Measurements from ENCODE around the gene MRPS6.

The MRPS6 gene

DNA sequence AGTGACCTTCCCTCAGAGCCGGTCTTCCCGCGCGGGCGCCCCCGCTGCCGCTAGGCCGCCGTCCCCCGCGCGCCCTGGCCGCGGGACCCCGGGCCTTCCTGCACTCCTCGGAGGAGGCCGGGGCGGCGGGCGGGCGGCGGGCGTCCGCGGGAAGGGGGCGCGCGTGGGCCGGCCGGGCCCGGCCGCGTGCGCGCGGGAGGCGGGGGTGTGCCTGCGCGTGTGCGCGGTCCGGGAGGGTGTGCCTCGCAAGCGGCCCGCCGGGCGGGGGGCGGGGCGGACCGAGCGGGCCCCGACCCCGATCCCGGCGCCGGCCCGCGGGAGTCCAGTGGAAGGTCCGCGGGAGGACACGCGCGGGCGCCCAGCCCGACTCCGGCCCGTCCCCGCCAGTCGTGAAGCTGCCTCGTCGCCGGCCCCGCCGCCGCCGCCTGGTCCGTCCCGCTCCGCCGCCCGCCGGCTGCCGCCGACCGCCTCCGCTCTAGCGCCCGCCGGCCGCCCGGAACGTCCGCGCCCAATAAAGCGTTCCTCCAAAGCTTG lies 438 bp downstream of the MRPS6 start:
- peak overlapping the region; percentile 81 for H3K4me3 ChIP-seq (ENCODE audit: low read depth, low read length)
- DNase-seq (ENCODE audit: low read depth): peak; percentile 49

DNA sequence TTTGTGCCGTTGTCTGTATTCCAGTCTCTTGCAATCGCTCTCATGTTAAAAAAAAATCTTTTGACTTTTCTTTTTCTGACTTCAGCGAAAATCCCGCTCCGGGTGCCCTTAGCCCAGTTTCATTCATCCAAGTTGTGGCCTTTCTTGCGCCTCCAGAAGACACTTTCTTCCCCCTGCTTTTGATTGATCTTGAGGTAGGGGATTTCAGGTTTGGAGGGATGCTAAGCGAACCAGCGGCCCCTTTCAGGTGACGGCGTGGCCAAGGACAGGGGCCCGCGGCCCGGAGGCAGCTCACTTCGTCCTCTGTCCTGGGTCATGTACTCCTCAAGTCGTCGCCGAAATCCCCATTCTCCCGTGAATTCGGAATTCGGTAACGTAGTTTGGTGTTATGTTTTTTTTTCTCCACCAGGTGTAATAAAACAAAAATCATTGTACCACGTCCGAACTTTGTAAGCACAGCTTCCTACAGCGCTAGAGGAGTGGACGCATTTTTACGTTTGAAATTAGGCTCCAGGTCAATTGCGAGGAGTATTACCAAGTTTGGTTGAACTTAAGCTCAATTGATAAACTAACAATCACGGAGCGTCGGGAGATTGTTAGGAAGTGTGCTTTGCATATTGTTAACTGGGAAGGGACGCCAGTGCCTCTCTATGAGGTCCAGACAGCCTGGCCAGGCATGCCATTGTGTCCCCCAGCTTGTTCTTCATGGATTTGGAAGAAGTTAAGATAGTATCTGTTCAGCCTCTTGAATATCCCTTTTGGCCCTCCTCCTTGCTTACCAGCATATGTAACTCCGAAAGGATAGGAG lies 1.1 kb downstream of the MRPS6 start:
- DNase-seq (ENCODE audit: low read depth): no peak
- TF ChIP-seq MYC (IDR thresholded peaks at IDR 0.05; ENCODE audit: low read depth, low read length) (no peak), POLR2A (IDR thresholded peaks at IDR 0.05; ENCODE audit: extremely low read depth, insufficient read length) (no peak)
- TF ChIP-seq, protein P1, sequence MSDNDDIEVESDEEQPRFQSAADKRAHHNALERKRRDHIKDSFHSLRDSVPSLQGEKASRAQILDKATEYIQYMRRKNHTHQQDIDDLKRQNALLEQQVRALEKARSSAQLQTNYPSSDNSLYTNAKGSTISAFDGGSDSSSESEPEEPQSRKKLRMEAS (IDR thresholded peaks at IDR 0.05; ENCODE audit: low read depth, low read length): no peak
- TF ChIP-seq, protein P2, sequence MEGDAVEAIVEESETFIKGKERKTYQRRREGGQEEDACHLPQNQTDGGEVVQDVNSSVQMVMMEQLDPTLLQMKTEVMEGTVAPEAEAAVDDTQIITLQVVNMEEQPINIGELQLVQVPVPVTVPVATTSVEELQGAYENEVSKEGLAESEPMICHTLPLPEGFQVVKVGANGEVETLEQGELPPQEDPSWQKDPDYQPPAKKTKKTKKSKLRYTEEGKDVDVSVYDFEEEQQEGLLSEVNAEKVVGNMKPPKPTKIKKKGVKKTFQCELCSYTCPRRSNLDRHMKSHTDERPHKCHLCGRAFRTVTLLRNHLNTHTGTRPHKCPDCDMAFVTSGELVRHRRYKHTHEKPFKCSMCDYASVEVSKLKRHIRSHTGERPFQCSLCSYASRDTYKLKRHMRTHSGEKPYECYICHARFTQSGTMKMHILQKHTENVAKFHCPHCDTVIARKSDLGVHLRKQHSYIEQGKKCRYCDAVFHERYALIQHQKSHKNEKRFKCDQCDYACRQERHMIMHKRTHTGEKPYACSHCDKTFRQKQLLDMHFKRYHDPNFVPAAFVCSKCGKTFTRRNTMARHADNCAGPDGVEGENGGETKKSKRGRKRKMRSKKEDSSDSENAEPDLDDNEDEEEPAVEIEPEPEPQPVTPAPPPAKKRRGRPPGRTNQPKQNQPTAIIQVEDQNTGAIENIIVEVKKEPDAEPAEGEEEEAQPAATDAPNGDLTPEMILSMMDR (IDR thresholded peaks at IDR 0.05; ENCODE audit: low read depth, low read length): no peak
- peak overlapping the region; percentile 81 for H3K4me3 ChIP-seq (ENCODE audit: low read depth, low read length)

More for the DNA sequence above, 438 bp downstream of the MRPS6 start:
- TF ChIP-seq, protein P1 (IDR thresholded peaks at IDR 0.05; ENCODE audit: low read depth, low read length): no peak
- TF ChIP-seq MYC (IDR thresholded peaks at IDR 0.05; ENCODE audit: low read depth, low read length): 0 out of 2 replicates have a peak, but pooled peaks have one; percentile 4
- TF ChIP-seq POLR2A (IDR thresholded peaks at IDR 0.05; ENCODE audit: extremely low read depth, insufficient read length): no peak
- TF ChIP-seq, protein P2 (IDR thresholded peaks at IDR 0.05; ENCODE audit: low read depth, low read length): no peak

DNA sequence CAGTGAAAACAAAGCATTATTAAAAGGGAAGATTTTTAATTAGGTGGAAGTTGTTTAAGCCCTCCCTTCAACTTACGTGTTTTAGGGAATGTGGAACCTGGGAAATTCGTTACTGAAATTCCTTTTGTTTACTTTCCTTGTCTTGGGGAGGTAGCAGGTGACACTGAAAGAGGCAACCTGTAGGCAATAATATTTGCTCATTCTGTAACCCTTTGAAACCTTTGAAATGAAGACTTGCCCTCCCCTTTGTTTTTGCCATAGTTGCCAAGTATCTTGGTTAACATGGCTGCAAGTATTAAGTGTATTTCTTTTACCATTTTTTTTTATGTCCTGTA lies 1.7 kb downstream of the MRPS6 start:
- no peak for DNase-seq (ENCODE audit: low read depth)
- H3K4me3 ChIP-seq (ENCODE audit: low read depth, low read length): peak overlapping the region; percentile 81
- no peak for TF ChIP-seq MYC (IDR thresholded peaks at IDR 0.05; ENCODE audit: low read depth, low read length)
- TF ChIP-seq, protein P2 (IDR thresholded peaks at IDR 0.05; ENCODE audit: low read depth, low read length): no peak
- TF ChIP-seq, protein P1 (IDR thresholded peaks at IDR 0.05; ENCODE audit: low read depth, low read length): no peak
- no peak for TF ChIP-seq POLR2A (IDR thresholded peaks at IDR 0.05; ENCODE audit: extremely low read depth, insufficient read length)

DNA sequence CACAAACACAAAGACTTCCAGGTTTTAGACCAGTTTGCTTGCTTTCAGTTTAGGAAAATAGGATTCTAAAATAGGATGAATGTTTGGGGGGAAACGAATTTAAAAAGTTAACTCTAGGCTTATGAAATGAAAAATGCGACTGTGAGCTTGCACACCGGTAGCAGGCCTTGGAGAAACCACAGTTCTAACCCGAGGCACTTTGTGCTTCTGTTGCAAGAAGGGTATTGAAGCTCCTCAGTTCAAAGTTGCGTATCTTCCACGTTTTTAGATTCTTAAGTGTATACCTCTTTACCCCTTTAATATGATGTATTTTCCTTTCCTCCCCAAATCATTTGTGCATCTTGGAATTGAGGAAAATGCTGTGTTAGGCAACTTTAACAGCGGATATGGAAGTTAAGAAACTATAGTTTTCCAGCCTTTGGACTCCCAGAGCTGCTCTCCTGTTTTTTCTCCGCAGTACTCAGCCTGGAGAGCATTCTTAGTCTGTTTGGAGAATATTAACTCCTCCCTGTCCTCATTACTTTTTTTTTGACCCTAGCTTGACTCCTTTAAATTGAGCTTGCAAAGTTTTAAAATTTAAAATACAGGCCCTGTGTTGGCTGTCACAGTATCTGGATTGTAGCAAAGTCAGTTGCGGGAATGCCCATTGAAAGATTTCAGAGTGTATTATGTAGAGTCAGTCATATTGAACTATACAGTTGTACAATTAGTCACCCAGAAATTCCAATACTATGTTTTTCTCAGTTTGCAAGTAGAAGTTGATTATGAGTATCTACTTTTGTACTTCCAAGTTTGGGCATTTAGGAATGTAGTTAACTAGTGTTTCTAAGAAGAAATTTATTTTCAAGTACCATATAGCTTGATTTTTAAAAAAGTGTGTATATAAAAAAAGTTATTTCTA lies 2.6 kb downstream of the MRPS6 start:
- H3K4me3 ChIP-seq (ENCODE audit: low read depth, low read length): peak overlapping the region; percentile 81
- TF ChIP-seq POLR2A (IDR thresholded peaks at IDR 0.05; ENCODE audit: extremely low read depth, insufficient read length) (no peak), MYC (IDR thresholded peaks at IDR 0.05; ENCODE audit: low read depth, low read length) (no peak)
- TF ChIP-seq, protein P2 (IDR thresholded peaks at IDR 0.05; ENCODE audit: low read depth, low read length): no peak
- TF ChIP-seq, protein P1 (IDR thresholded peaks at IDR 0.05; ENCODE audit: low read depth, low read length): no peak
- DNase-seq (ENCODE audit: low read depth): peak; percentile 48

DNA sequence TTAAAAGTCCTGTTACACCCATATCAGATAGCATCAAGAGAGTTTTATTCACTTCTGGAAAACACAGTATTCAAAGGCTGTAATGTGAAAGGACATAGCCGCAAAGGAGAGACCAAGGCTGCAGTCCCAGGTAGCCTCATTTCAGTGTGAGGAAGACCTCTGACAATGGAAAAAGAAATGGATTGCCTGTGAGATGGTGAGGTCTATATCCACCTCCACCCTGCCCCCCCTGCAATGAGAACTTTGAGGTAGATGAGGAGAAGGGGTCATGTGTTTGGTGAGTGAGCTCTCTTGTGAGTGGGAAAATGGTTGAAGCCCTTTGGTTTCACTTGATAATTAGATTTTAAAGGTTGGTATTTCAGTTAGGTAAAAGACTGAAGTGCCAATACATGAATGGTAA lies 3.5 kb downstream of the MRPS6 start:
- H3K4me3 ChIP-seq (ENCODE audit: low read depth, low read length): no peak overlapping the region
- DNase-seq (ENCODE audit: low read depth): no peak
- TF ChIP-seq, protein P2 (IDR thresholded peaks at IDR 0.05; ENCODE audit: low read depth, low read length): no peak
- TF ChIP-seq MYC (IDR thresholded peaks at IDR 0.05; ENCODE audit: low read depth, low read length) (no peak), POLR2A (IDR thresholded peaks at IDR 0.05; ENCODE audit: extremely low read depth, insufficient read length) (no peak)
- TF ChIP-seq, protein P1 (IDR thresholded peaks at IDR 0.05; ENCODE audit: low read depth, low read length): no peak

All from NB4 (cell line).